ENCODE measurements around the gene ACOT7.

ACOT7 gene

DNA sequence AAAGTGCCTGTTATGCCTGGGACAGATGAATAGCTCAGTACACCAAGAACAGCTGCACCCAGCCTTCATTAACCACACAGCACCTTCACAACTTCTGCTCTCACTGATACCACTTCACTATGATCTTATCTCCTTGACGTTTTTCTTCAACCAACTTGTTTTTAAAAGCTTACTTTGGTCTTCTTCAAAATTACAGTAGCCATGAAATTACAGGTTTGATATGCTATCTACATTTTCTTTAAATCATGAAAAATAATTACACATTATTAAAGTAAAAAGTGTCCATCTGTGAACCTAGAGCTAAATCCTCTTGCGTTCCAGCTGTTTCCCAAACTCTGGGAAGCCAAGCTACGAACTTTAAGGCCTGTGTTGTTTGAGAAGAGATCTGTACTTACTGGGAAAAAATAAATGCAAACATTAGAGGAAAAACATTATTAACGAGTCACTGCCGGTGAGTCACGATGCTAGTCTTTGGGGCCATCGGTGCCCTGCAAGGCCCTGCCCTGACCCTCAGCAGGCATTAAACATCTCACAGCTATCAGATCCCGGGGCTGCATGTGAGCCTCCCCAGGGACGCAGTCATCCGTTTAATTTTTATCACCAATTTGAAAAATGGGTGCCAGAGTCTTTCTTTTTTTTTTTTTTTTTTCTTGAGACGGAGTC, 76.3 kb downstream of the ACOT7 start:
- Histone ChIP-seq H3K36me3 (ENCODE audit: control insufficient read depth, low read length) (peaks cover 5% of the 10 kb centered on the region), H3K79me2 (ENCODE audit: control insufficient read depth, low read length) (no peaks in the 10 kb centered on the region), H3K9me3 (ENCODE audit: control insufficient read depth, insufficient read depth, low read length) (no peaks in the 10 kb centered on the region), H3K4me2 (ENCODE audit: low read length) (no peak overlapping the region), H3K9me2 (replicated peaks; ENCODE audit: control insufficient read depth, low read length) (no peaks in the 10 kb centered on the region), H3F3A (ENCODE audit: control insufficient read depth, insufficient read depth) (no peaks in the 10 kb centered on the region), H3K27ac (ENCODE audit: low read depth, low read length) (no peak overlapping the region), H3K4me3 (ENCODE audit: low read length) (no peak overlapping the region), H3K4me1 (ENCODE audit: control insufficient read depth, low read length) (no peaks in the 10 kb centered on the region), H3K27me3 (ENCODE audit: control insufficient read depth, low read length) (no peaks in the 10 kb centered on the region), H4K20me1 (ENCODE audit: control insufficient read depth, insufficient read depth, low read depth, low read length) (no peaks in the 10 kb centered on the region)
- TF ChIP-seq EZH2phosphoT487 (IDR thresholded peaks at IDR 0.05; ENCODE audit: borderline replicate concordance, low read length): no peak
- TF ChIP-seq, protein P1, sequence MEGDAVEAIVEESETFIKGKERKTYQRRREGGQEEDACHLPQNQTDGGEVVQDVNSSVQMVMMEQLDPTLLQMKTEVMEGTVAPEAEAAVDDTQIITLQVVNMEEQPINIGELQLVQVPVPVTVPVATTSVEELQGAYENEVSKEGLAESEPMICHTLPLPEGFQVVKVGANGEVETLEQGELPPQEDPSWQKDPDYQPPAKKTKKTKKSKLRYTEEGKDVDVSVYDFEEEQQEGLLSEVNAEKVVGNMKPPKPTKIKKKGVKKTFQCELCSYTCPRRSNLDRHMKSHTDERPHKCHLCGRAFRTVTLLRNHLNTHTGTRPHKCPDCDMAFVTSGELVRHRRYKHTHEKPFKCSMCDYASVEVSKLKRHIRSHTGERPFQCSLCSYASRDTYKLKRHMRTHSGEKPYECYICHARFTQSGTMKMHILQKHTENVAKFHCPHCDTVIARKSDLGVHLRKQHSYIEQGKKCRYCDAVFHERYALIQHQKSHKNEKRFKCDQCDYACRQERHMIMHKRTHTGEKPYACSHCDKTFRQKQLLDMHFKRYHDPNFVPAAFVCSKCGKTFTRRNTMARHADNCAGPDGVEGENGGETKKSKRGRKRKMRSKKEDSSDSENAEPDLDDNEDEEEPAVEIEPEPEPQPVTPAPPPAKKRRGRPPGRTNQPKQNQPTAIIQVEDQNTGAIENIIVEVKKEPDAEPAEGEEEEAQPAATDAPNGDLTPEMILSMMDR (IDR thresholded peaks at IDR 0.05; ENCODE audit: low read depth, low read length, poor library complexity, severe bottlenecking): no peak

DNA sequence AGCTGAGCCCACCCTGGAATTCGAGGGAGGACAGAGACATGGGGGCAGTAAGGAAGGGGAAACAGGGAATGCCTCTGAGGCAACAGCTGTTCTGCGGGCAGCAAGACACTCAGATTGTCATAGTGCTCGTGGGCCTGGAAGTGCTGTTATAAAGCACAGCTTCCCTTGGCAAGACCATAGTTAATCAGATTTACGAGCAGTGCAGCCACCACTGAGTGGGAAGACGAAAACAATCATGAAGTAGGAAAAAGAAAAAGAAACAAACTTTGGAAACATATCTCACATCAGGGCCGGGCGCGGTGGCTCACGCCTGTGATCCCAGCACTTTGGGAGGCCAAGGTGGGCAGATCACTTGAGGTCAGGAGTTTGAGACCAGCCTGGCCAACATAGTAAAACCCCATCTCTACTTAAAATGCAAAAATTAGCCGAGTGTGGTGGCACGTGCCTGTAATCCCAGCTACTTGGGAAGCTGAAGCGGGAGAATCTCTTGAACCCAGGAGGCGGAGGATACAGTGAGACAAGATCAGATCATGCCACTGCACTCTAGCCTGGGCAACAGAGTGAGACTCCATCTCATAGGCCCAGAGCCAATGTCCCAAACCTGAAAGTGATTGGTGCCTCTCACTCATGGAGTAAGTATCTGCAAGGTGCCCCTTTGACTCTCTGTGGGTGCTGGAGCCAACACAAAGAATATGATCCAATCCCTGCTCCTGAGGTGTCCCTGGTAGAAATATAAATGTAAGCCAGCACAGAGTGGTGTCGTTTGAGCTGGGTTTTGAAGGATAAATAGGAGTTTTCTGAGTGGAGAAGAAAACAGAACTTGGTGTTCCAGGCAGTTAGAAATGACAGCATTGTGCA, 77.1 kb downstream of the ACOT7 start:
- Histone ChIP-seq H3K79me2 (ENCODE audit: control insufficient read depth, low read length) (no peaks in the 10 kb centered on the region), H3F3A (ENCODE audit: control insufficient read depth, insufficient read depth) (no peaks in the 10 kb centered on the region), H3K27me3 (ENCODE audit: control insufficient read depth, low read length) (no peaks in the 10 kb centered on the region), H3K36me3 (ENCODE audit: control insufficient read depth, low read length) (peaks cover 5% of the 10 kb centered on the region), H3K4me3 (ENCODE audit: low read length) (no peak overlapping the region), H3K9me3 (ENCODE audit: control insufficient read depth, insufficient read depth, low read length) (no peaks in the 10 kb centered on the region), H4K20me1 (ENCODE audit: control insufficient read depth, insufficient read depth, low read depth, low read length) (no peaks in the 10 kb centered on the region), H3K4me2 (ENCODE audit: low read length) (no peak overlapping the region), H3K9me2 (replicated peaks; ENCODE audit: control insufficient read depth, low read length) (no peaks in the 10 kb centered on the region), H3K4me1 (ENCODE audit: control insufficient read depth, low read length) (no peaks in the 10 kb centered on the region), H3K27ac (ENCODE audit: low read depth, low read length) (no peak overlapping the region)
- TF ChIP-seq, protein P1 (IDR thresholded peaks at IDR 0.05; ENCODE audit: low read depth, low read length, poor library complexity, severe bottlenecking): no peak
- no peak for TF ChIP-seq EZH2phosphoT487 (IDR thresholded peaks at IDR 0.05; ENCODE audit: borderline replicate concordance, low read length)

DNA sequence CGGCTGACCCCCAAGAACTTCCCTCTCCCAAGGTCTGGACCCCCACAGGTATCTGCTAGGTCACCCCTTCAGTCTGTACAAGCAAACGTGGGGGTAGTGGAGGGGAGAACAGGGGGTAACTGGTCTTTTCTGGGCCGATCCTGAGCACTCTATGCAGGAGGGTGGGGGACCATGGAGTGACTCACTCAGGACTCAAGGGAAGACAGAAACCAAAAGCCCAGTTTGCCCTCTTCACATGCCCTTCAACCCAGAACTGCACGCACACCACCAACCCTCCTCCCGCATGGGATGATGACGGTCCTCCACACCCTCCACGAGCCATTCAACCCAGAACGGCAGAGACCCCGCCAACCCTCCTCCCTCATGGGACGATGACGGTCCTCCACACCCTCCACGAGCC, 79.1 kb downstream of the ACOT7 start:
- Histone ChIP-seq H4K20me1 (ENCODE audit: control insufficient read depth, insufficient read depth, low read depth, low read length) (no peaks in the 10 kb centered on the region), H3K9me2 (replicated peaks; ENCODE audit: control insufficient read depth, low read length) (no peaks in the 10 kb centered on the region), H3K4me2 (ENCODE audit: low read length) (no peak overlapping the region), H3K79me2 (ENCODE audit: control insufficient read depth, low read length) (no peaks in the 10 kb centered on the region), H3K36me3 (ENCODE audit: control insufficient read depth, low read length) (peaks cover 5% of the 10 kb centered on the region), H3K4me1 (ENCODE audit: control insufficient read depth, low read length) (no peaks in the 10 kb centered on the region), H3K4me3 (ENCODE audit: low read length) (no peak overlapping the region), H3K27ac (ENCODE audit: low read depth, low read length) (no peak overlapping the region), H3K27me3 (ENCODE audit: control insufficient read depth, low read length) (no peaks in the 10 kb centered on the region), H3K9me3 (ENCODE audit: control insufficient read depth, insufficient read depth, low read length) (no peaks in the 10 kb centered on the region), H3F3A (ENCODE audit: control insufficient read depth, insufficient read depth) (no peaks in the 10 kb centered on the region)
- TF ChIP-seq, protein P1 (IDR thresholded peaks at IDR 0.05; ENCODE audit: low read depth, low read length, poor library complexity, severe bottlenecking): no peak
- TF ChIP-seq EZH2phosphoT487 (IDR thresholded peaks at IDR 0.05; ENCODE audit: borderline replicate concordance, low read length): no peak
